WTC11 (cell line): ENCODE results near the gene PHC2.

Experiments used
- CREB1 ChIP-seq: sonication (generic); formaldehyde crosslinking; IDR thresholded peaks from 2 replicates; pipeline ENCODE4 v1.8.0; 2023; ENCODE audit warnings: mild to moderate bottlenecking, missing genetic modification reagents
- MYBL2 ChIP-seq: sonication (generic); formaldehyde crosslinking; IDR thresholded peaks from 2 replicates; pipeline ENCODE4 v1.8.1; 2023; ENCODE audit warnings: mild to moderate bottlenecking, moderate library complexity, missing genetic modification reagents
- PRRX2 ChIP-seq: fragments of 250-450 bp; sonication (Bioruptor Pico); IDR thresholded peaks from 2 replicates; pipeline ENCODE4 v1.8.0; 2021; ENCODE audit warnings: mild to moderate bottlenecking
- SP1 ChIP-seq: sonication (generic); formaldehyde crosslinking; conservative IDR thresholded peaks from 2 replicates; pipeline ENCODE4 v1.8.1; 2022; ENCODE audit warnings: missing genetic modification reagents

DNA sequence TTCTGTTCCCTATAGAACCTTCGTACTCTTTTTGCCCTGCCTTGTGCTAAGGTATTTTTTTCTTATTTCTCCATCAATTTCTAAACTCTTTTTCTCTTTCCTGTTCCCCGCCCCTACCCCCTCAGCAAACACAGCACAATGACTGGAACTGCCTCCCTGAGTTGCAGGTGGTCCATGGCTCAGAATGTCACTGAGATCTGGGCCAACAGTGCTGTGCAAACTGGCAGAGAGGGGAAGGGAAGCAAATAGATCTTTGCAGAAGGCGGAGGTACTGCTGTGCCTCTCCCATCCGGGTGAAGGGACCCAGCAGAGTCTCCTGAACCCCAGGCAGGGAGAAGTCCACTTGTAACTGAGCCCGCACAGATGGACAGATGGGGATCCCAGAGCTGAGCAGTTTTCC lies 77.4 kb downstream of the PHC2 start:
- TF ChIP-seq PRRX2 (CRISPR knock-in tag) (no peak), SP1 (no peak), MYBL2 (CRISPR knock-in tag) (no peak), CREB1 (CRISPR knock-in tag) (no peak)
